PC-9 (cell line): ENCODE data around the gene DGKG. TPM values are rescaled to one million over a fixed set of nuclear protein-coding genes. Genes with fewer than 3 reads are reported as not detected.
A peak's percentile ranks its signal among the peaks of the same experiment; 100 is the strongest.

Experiments used
- BruUV-seq: library from RNA; stranded (reverse); fragments of 400-500 nt; replicated peaks from 2 replicates; lab custom pipeline; 2021; lab: Mats Ljungman, UMichigan
- CTCF ChIA-PET: fragments of 300-600 bp; sonication (Branson Sonifier 250); formaldehyde crosslinking; loops from one replicate; lab custom pipeline; 2022; ENCODE audit warnings: antibody characterized with exemption; lab: Charles Lee
- POLR2A ChIA-PET: fragments of 300-600 bp; sonication (Branson Sonifier 250); formaldehyde crosslinking; loops from one replicate; lab custom pipeline; 2022; ENCODE audit warnings: antibody characterized with exemption; ENCODE audit not compliant: unreplicated experiment; lab: Charles Lee
- DNase-seq, 2 experiments: peaks; one replicate each; pipeline versions ENCODE4 v3.0.0 to v3.0.0-alpha.2; 2015 to 2022; ENCODE audit warnings: mixed read lengths in 1 of 2
- H2AFZ ChIP-seq: fragments of 200-600 bp; sonication (generic); 2 replicates; pipeline ENCODE4 v1.8.1; 2017; ENCODE audit warnings: antibody characterized with exemption
- H3F3A ChIP-seq: fragments of 200-600 bp; sonication (generic); 2 replicates; pipeline ENCODE4 v1.8.1; 2017; ENCODE audit warnings: antibody characterized with exemption, mild to moderate bottlenecking, low read depth; ENCODE audit not compliant: insufficient read depth
- H3K27ac ChIP-seq: fragments of 200-600 bp; sonication (generic); 2 replicates; pipeline ENCODE4 v1.6.1; 2016; ENCODE audit warnings: mixed run types
- H3K27me3 ChIP-seq: fragments of 200-600 bp; sonication (generic); 2 replicates; pipeline ENCODE4 v1.6.1; 2016; ENCODE audit warnings: low read depth, mixed run types; ENCODE audit not compliant: insufficient read depth
- H3K36me3 ChIP-seq: fragments of 200-600 bp; sonication (generic); 2 replicates; pipeline ENCODE4 v1.6.1; 2016; ENCODE audit warnings: low read depth, mixed run types
- H3K4me1 ChIP-seq: fragments of 200-600 bp; sonication (generic); replicated peaks from 2 replicates; pipeline ENCODE4 v1.6.1; 2016; ENCODE audit warnings: mixed run types; ENCODE audit not compliant: insufficient read depth
- H3K4me2 ChIP-seq: fragments of 200-600 bp; sonication (generic); 2 replicates; pipeline ENCODE4 v1.6.1; 2017; ENCODE audit warnings: mixed run types
- H3K4me3 ChIP-seq: fragments of 200-600 bp; sonication (generic); 2 replicates; pipeline ENCODE4 v1.6.1; 2016; ENCODE audit warnings: mixed run types
- H3K79me2 ChIP-seq: fragments of 200-600 bp; sonication (generic); 2 replicates; pipeline ENCODE4 v1.6.1; 2017; ENCODE audit warnings: low read depth, mixed run types
- H3K9me2 ChIP-seq: fragments of 200-600 bp; sonication (generic); 2 replicates; pipeline ENCODE4 v1.8.1; 2017; ENCODE audit warnings: mild to moderate bottlenecking; ENCODE audit not compliant: insufficient read depth
- H3K9me3 ChIP-seq: fragments of 200-600 bp; sonication (generic); 2 replicates; pipeline ENCODE4 v1.8.1; 2016; ENCODE audit warnings: low read depth; ENCODE audit not compliant: insufficient read depth
- H4K20me1 ChIP-seq: fragments of 200-600 bp; sonication (generic); 2 replicates; pipeline ENCODE4 v1.8.1; 2017; ENCODE audit not compliant: insufficient read depth
- EZH2 ChIP-seq: fragments of 200-600 bp; sonication (generic); IDR thresholded peaks from 2 replicates; pipeline ENCODE4 v1.8.0; 2017; ENCODE audit warnings: antibody characterized with exemption, low read depth
- intact Hi-C: fragments of 100-400 bp; cut with micrococcal nuclease; formaldehyde crosslinking; loops from one replicate; pipeline ENCODE4 v1.10.0; 2022; ENCODE audit not compliant: unreplicated experiment
- total RNA-seq: library from RNA; stranded (reverse); gene quantifications from 2 replicates; pipeline ENCODE4 v1.2.3, GENCODE V29; 2021
- TF ChIP-seq, protein P1 (sequence below): fragments of 200-600 bp; sonication (generic); conservative IDR thresholded peaks from 2 replicates; pipeline ENCODE4 v1.6.1; 2017; ENCODE audit warnings: mixed run types, antibody characterized with exemption, mild to moderate bottlenecking, moderate library complexity

DGKG gene
- total RNA-seq, 1 experiment from 2014 or later: 20.0 TPM

DNA sequence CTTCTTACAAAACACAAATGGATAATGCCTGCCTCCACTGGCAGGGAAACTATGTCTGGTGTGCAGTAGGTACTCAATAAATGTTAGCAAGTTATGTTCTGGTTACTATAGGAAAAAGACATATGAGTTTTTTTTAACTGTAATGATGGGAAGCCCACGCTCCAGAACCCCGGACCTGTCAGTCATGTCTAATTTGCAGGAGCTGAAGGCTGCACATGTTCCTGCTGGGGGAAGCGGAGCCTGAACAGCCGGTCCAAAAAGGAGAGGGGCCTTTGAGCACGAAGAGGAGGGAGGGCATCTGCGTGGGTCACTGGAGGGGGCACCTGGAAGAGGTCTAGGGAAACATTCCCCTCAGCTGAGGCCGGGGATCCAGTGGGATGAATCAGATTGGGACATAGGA is 113.2 kb downstream of the DGKG start:
- Histone ChIP-seq H3K27ac (no peak overlapping the region), H3K27me3 (peaks cover 33% of the 10 kb centered on the region), H3K4me3 (no peak overlapping the region), H3K4me2 (no peak overlapping the region), H3K36me3 (no peaks in the 10 kb centered on the region), H2AFZ (no peak overlapping the region), H3K4me1 (no peaks in the 10 kb centered on the region), H3K79me2 (no peaks in the 10 kb centered on the region), H3F3A (no peaks in the 10 kb centered on the region), H3K9me3 (no peaks in the 10 kb centered on the region), H4K20me1 (no peaks in the 10 kb centered on the region), H3K9me2 (no peaks in the 10 kb centered on the region)
- ChIA-PET CTCF (no interaction called here), POLR2A (interaction anchor here (0.6 kb wide), 1 partner anchor 14 kb away, joined by 5 read pairs; no protein-coding TSS in a partner anchor)
- DNase-seq: no peak
- TF ChIP-seq EZH2: no peak
- TF ChIP-seq, protein P1, sequence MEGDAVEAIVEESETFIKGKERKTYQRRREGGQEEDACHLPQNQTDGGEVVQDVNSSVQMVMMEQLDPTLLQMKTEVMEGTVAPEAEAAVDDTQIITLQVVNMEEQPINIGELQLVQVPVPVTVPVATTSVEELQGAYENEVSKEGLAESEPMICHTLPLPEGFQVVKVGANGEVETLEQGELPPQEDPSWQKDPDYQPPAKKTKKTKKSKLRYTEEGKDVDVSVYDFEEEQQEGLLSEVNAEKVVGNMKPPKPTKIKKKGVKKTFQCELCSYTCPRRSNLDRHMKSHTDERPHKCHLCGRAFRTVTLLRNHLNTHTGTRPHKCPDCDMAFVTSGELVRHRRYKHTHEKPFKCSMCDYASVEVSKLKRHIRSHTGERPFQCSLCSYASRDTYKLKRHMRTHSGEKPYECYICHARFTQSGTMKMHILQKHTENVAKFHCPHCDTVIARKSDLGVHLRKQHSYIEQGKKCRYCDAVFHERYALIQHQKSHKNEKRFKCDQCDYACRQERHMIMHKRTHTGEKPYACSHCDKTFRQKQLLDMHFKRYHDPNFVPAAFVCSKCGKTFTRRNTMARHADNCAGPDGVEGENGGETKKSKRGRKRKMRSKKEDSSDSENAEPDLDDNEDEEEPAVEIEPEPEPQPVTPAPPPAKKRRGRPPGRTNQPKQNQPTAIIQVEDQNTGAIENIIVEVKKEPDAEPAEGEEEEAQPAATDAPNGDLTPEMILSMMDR: no peak
- no TSS peak for BruUV-seq
- intact Hi-C loops: no loop called here

DNA sequence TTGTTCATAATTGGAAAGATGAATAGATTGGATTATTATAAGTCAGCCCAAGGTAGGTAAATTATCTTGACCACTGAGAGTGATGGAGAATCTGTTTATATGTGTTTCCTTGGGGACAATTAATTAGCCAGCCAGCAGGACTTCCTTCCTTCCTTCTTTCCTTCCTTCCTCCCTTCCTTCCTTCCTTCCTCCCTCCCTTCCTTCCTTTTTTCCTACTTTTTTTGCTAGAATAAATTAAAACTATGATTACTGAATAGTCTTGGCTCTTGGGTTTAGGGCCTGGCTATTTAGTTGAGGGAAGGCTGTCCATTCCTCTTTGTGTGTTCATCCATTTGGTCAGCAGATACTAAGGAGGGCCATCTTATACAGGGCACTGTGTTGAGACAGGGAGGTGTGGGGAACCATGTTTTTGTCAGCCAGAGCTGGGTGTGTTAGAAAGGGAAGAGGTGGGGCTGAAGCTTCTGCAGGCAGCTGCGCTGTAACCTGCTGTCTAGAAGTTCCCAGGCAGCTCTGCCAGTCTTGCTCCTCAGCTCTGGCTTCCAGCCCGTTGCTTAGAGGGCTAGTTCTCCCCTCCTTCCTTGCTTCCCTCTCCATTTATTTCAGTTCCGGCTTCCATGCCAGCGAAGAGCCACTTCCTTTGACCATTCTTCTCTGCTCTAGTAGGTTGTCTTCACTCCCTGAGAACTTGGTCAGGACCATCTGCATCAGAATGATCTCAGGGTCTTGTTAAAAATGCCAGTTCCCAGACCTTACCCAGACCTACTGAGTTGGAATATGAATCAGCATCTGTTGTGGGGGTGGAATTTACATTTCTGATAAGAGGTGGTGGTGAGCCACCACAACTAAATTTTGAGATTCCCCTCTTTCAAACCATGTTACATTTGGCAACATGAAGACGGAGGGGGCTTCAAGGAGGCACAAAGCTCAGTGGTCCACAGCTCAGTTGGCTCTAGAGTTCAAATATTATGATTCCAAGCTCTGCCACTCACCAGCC is 113.9 kb downstream of the DGKG start:
- no peaks in the 10 kb centered on the region for H4K20me1 ChIP-seq
- intact Hi-C loops: no loop called here
- peaks cover 1% of the 10 kb centered on the region for H3K4me1 ChIP-seq
- no TSS peak for BruUV-seq
- H3K36me3 ChIP-seq: no peaks in the 10 kb centered on the region
- H3K79me2 ChIP-seq: no peaks in the 10 kb centered on the region
- H3K9me2 ChIP-seq: no peaks in the 10 kb centered on the region
- H3K27ac ChIP-seq: no peak overlapping the region
- peaks cover 26% of the 10 kb centered on the region for H3K27me3 ChIP-seq
- POLR2A ChIA-PET: interaction anchor here (0.6 kb wide), 1 partner anchor 14 kb away, joined by 5 read pairs; no protein-coding TSS in a partner anchor
- no peaks in the 10 kb centered on the region for H3K9me3 ChIP-seq
- no peak for DNase-seq
- CTCF ChIA-PET: interaction anchor here (0.6 kb wide), 1 partner anchor 266 kb away, joined by 3 read pairs; no protein-coding TSS in a partner anchor
- no peak for TF ChIP-seq EZH2
- TF ChIP-seq, protein P1: no peak
- no peak overlapping the region for H3K4me3 ChIP-seq
- H3K4me2 ChIP-seq: no peak overlapping the region
- 0 out of 2 replicates have a peak overlapping the region, but pooled peaks have one; percentile 7 for H2AFZ ChIP-seq
- no peaks in the 10 kb centered on the region for H3F3A ChIP-seq

DNA sequence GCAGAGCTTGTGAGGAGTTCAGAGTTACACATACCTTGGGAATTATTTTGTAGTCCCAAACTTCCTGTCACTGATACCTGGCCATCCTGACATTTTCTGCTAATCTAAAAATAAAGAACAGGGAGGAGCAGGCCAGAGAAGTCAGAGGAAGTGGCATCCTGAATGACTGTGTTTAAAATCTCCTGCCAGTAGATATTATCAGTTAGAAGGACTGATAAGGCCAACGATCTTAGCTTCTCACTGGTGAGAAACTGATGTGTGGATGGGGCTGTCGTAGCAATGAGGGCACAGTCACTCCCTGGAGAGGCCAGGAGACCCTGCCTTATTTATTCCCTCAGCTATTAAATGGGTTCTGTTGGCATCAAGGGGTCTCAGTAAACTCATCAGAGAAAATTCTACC is 115.1 kb downstream of the DGKG start:
- H3F3A ChIP-seq: peaks cover 4% of the 10 kb centered on the region; the same call in 1 of the 2 replicates
- no peaks in the 10 kb centered on the region for H3K9me2 ChIP-seq
- POLR2A ChIA-PET: no interaction called here
- peaks cover 12% of the 10 kb centered on the region for H3K4me1 ChIP-seq
- no peaks in the 10 kb centered on the region for H3K79me2 ChIP-seq
- no peak for DNase-seq
- no peak overlapping the region for H3K4me3 ChIP-seq
- H3K9me3 ChIP-seq: no peaks in the 10 kb centered on the region
- no peak overlapping the region for H3K4me2 ChIP-seq
- no peak overlapping the region for H2AFZ ChIP-seq
- TF ChIP-seq, protein P1: no peak
- TF ChIP-seq EZH2: no peak
- H4K20me1 ChIP-seq: no peaks in the 10 kb centered on the region
- H3K27ac ChIP-seq: no peak overlapping the region
- peaks cover 15% of the 10 kb centered on the region; the same call in 1 of the 2 replicates for H3K27me3 ChIP-seq
- CTCF ChIA-PET: interaction anchor here (0.6 to 0.7 kb wide), 3 partner anchors 303 to 350 kb away, joined by 3 to 4 read pairs (median 3); no protein-coding TSS in a partner anchor
- BruUV-seq: no TSS peak
- no peaks in the 10 kb centered on the region for H3K36me3 ChIP-seq
- intact Hi-C loops: no loop called here
